Measurements from ENCODE around the gene GAA.

GRCh38 chr17:80099291-80100034, 1.9 kb upstream of the GAA start:
- no peak for TF ChIP-seq POLR2A (IDR thresholded peaks at IDR 0.05)
- TF ChIP-seq CTCF (IDR thresholded peaks at IDR 0.05) = no peak
